D721Med (cell line): ENCODE data around the gene DNASE2.
"Not testable (repeated sequence)": the region's sequence is repeated elsewhere in the genome, so short reads cannot be mapped to it uniquely, and the experiment has no call there.

Experiments used
- DNase-seq: peaks from one replicate; pipeline ENCODE4 v3.0.0; 2011; ENCODE audit warnings: low spot score; ENCODE audit not compliant: insufficient read length
- FAIRE-seq: peaks from 2 replicates; lab custom pipeline; 2011; peaks lifted over from hg19 to GRCh38; lab: Jason Lieb, UNC
- CTCF ChIP-seq: IDR thresholded peaks from 2 replicates; pipeline ENCODE4 v1.5.1; 2012; ENCODE audit warnings: mild to moderate bottlenecking, control low read depth; ENCODE audit not compliant: insufficient read depth; ENCODE audit errors: missing control alignments

Gene DNASE2

GRCh38 chr19:12881172-12881808 lies at the start of gene DNASE2:
Gene DNASE2 (minus strand): TSS chr19:12881449. CDS start chr19:12881375, 74 bp downstream.
- TF ChIP-seq CTCF, result no peak
- peak; percentile 96 for DNase-seq
- FAIRE-seq, result no peak

GRCh38 chr19:12930002-12930645 lies 48.9 kb upstream of the DNASE2 start:
- DNase-seq, result no peak
- TF ChIP-seq CTCF, result no peak
- FAIRE-seq, result no peak

GRCh38 chr19:12924621-12925310 lies 43.5 kb upstream of the DNASE2 start:
- FAIRE-seq, result no peak
- TF ChIP-seq CTCF, result no peak
- DNase-seq, result no peak

GRCh38 chr19:12922959-12923358 lies 41.7 kb upstream of the DNASE2 start:
- TF ChIP-seq CTCF, result no peak
- DNase-seq (no peak), FAIRE-seq (no peak)

- FAIRE-seq (no peak), DNase-seq (no peak)
- no peak for TF ChIP-seq CTCF
These were observed 39.8 kb upstream of the DNASE2 start for GRCh38 chr19:12921047-12921446.

- FAIRE-seq, result no peak
These were observed 37.0 kb upstream of the DNASE2 start for GRCh38 chr19:12918253-12918652.

GRCh38 chr19:12915860-12916259 lies 34.6 kb upstream of the DNASE2 start:
- FAIRE-seq, DNase-seq: not testable (repeated sequence)

More at GRCh38 chr19:12918253-12918652, 37.0 kb upstream of the DNASE2 start:
- DNase-seq, result no peak
- no peak for TF ChIP-seq CTCF
